RWPE2 (cell line): ENCODE data around the gene RBL1.

Source experiments
- ATAC-seq: fragments of 200-7000 bp; cut with Tn5 transposase; 3 replicates; pipeline ENCODE4 v1.9.1; 2021; ENCODE audit warnings: low read depth
- DNase-seq: peaks from one replicate; pipeline ENCODE4 v3.0.0-alpha.2; 2020; ENCODE audit warnings: low spot score
- H3K27ac ChIP-seq: fragments of 450-650 bp; 2 replicates; pipeline ENCODE4 v1.5.1; 2017; ENCODE audit warnings: mild to moderate bottlenecking; ENCODE audit not compliant: poor library complexity, severe bottlenecking
- H3K27me3 ChIP-seq: fragments of 250-450 bp; sonication (Bioruptor Pico); 2 replicates; pipeline ENCODE4 v1.5.1; 2021; ENCODE audit warnings: mild to moderate bottlenecking, moderate library complexity; ENCODE audit not compliant: insufficient read depth, poor library complexity, severe bottlenecking
- H3K36me3 ChIP-seq: fragments of 250-450 bp; sonication (Bioruptor Pico); 2 replicates; pipeline ENCODE4 v1.5.1; 2020; ENCODE audit warnings: low read depth, mild to moderate bottlenecking, moderate library complexity
- H3K4me1 ChIP-seq: fragments of 250-450 bp; sonication (Bioruptor Pico); 2 replicates; pipeline ENCODE4 v1.5.1; 2021; ENCODE audit warnings: mild to moderate bottlenecking, moderate library complexity; ENCODE audit not compliant: insufficient read depth, poor library complexity, severe bottlenecking
- H3K4me3 ChIP-seq: fragments of 250-450 bp; sonication (Bioruptor Pico); 2 replicates; pipeline ENCODE4 v1.5.1; 2021; ENCODE audit warnings: mild to moderate bottlenecking, moderate library complexity; ENCODE audit not compliant: severe bottlenecking
- H3K9me3 ChIP-seq: fragments of 250-450 bp; sonication (Bioruptor Pico); 2 replicates; pipeline ENCODE4 v1.5.1; 2021; ENCODE audit warnings: mild to moderate bottlenecking, moderate library complexity; ENCODE audit not compliant: severe bottlenecking
- TF ChIP-seq, protein P1 (sequence below): fragments of 450-650 bp; IDR thresholded peaks from one replicate; pipeline ENCODE4 v1.5.1; 2017; ENCODE audit warnings: mild to moderate bottlenecking, moderate library complexity; ENCODE audit not compliant: poor library complexity, severe bottlenecking

RBL1 gene

DNA sequence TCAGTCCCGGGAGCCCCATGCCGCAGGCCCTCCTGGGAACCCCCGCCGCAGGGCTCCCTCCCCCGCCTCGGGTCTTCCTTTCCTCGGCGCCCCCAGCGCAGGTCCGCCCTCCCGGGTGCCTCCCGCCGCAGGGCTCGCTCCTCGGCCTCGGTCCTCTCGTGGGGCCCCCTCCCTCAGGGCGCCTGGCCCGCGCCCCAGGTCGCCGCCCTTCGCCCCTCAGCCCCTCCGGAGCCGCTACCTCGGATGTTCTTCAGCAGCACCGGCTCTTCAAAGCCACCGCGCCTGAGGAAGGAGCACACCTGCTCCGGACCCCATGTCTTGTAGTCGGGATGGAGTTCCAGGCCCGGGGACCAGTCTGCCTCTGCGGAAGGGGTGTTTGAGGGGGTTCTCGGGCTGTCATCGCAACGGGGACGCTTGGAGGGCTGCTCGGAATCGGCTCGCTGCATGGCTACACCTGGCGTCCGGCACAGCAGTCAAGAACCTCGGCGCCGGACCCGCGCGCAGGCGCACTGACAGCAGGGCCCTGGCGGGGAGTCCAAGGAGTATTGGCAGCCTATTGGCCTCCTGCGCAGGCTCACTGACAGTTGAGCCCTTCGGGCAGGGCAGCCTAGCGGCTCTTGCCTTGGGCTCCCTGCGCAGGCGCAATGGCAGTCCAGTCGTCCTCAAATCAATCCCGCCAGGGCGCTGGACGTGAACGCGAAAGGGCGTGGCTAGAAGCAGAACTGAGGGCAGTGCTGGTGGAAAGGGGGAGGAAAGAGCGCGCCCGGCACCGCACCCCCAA lies 144.4 kb downstream of the RBL1 start, which contains the start of gene SAMHD1:
TSS of gene SAMHD1 (minus strand) at position 511 of the 781 bp plus-strand sequence. CDS start at position 446, 65 bp downstream.
- peak; percentile 93 for ATAC-seq
- H3K4me1 ChIP-seq = peaks cover 8% of the 10 kb centered on the region
- peak; percentile 100 for DNase-seq
- H3K9me3 ChIP-seq = no peaks in the 10 kb centered on the region
- H3K27ac ChIP-seq = peak within 1 kb of the TSS; percentile 15
- peaks cover 4% of the 10 kb centered on the region for H3K36me3 ChIP-seq
- peak within 1 kb of the TSS; percentile 65 for H3K4me3 ChIP-seq
- TF ChIP-seq, protein P1, sequence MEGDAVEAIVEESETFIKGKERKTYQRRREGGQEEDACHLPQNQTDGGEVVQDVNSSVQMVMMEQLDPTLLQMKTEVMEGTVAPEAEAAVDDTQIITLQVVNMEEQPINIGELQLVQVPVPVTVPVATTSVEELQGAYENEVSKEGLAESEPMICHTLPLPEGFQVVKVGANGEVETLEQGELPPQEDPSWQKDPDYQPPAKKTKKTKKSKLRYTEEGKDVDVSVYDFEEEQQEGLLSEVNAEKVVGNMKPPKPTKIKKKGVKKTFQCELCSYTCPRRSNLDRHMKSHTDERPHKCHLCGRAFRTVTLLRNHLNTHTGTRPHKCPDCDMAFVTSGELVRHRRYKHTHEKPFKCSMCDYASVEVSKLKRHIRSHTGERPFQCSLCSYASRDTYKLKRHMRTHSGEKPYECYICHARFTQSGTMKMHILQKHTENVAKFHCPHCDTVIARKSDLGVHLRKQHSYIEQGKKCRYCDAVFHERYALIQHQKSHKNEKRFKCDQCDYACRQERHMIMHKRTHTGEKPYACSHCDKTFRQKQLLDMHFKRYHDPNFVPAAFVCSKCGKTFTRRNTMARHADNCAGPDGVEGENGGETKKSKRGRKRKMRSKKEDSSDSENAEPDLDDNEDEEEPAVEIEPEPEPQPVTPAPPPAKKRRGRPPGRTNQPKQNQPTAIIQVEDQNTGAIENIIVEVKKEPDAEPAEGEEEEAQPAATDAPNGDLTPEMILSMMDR = no peak
- H3K27me3 ChIP-seq = no peaks in the 10 kb centered on the region

DNA sequence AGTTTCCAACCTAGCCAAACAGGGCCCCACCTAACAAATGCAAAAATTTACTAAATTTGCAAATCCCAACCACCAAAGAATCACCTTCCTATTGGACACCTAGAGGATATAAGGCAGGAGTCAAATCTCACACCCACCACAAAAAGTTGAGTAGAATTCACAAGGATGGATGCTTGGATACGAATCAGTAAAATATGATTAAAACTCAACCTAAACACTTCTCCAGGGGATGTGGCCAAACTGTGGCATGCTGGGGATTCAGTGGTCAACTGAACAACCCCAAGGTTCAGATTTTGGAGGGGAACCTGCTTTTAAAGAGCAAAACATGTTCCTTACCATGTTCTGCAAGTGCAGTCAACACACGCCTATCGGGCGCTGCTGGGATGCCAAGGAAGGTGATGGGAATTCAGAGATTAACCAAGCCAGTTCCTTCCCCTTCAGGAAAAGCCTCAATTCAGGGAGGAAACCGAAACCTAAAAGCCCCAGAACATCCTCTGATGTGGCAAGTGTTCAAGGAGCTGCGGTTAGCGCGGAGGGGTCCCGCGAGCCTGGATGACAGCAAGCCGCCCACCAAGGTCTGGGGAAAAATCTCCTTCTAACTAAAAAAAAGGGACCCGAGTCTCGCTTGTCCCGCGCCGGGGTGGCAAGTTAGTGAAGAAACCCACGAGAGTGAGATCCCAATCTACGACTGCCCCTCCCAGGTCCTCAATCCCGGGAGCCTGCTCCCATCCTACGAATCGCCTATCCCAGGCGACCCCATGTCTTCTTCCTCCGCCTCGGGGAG lies 145.2 kb downstream of the RBL1 start:
- Histone ChIP-seq H3K4me1 (peaks cover 8% of the 10 kb centered on the region), H3K9me3 (no peaks in the 10 kb centered on the region), H3K27ac (peak overlapping the region; percentile 15), H3K27me3 (no peaks in the 10 kb centered on the region), H3K4me3 (peak overlapping the region; percentile 65), H3K36me3 (peaks cover 12% of the 10 kb centered on the region)
- TF ChIP-seq, protein P1 = peak; percentile 7
- ATAC-seq (peak; percentile 31), DNase-seq (peak; percentile 80)
